Hematopoietic multipotent progenitor cell treated with erythropoietin and hydrocortisone succinate and interleukin-3 and kit ligand, for 15 days (in vitro differentiated cells): Measurements from ENCODE around the gene PACRG.

Experiments used
- DNase-seq: peaks from one replicate; pipeline ENCODE4 v3.0.0-alpha.2; 2015; ENCODE audit warnings: low spot score

Gene PACRG

GRCh38 chr6:162866656-162867055, 138.9 kb downstream of the PACRG start:
- DNase-seq: no peak

GRCh38 chr6:162868397-162868796, 140.6 kb downstream of the PACRG start:
- no peak for DNase-seq

- no peak for DNase-seq
Measured at GRCh38 chr6:162871966-162872365, 144.2 kb downstream of the PACRG start.

- DNase-seq: no peak
Measured at GRCh38 chr6:162873537-162873936, 145.8 kb downstream of the PACRG start.

GRCh38 chr6:162875070-162875469, 147.3 kb downstream of the PACRG start:
- no peak for DNase-seq

- no peak for DNase-seq
Measured at GRCh38 chr6:162882801-162883481, 155.2 kb downstream of the PACRG start.

GRCh38 chr6:162887981-162888689, 160.4 kb downstream of the PACRG start:
- no peak for DNase-seq

- no peak for DNase-seq
Measured at GRCh38 chr6:162889303-162889702, 161.5 kb downstream of the PACRG start.

GRCh38 chr6:162898011-162898410, 170.2 kb downstream of the PACRG start:
- DNase-seq: no peak

GRCh38 chr6:162899148-162899547, 171.4 kb downstream of the PACRG start:
- DNase-seq: no peak

- DNase-seq: no peak
Measured at GRCh38 chr6:162900503-162900902, 172.7 kb downstream of the PACRG start.

GRCh38 chr6:162904069-162904663, 176.4 kb downstream of the PACRG start:
- no peak for DNase-seq

- DNase-seq: no peak
Measured at GRCh38 chr6:162906479-162906878, 178.7 kb downstream of the PACRG start.

GRCh38 chr6:162907876-162908481, 180.2 kb downstream of the PACRG start:
- DNase-seq: peak; percentile 11

GRCh38 chr6:162913206-162913605, 185.4 kb downstream of the PACRG start:
- no peak for DNase-seq

GRCh38 chr6:162917506-162917905, 189.7 kb downstream of the PACRG start:
- no peak for DNase-seq

GRCh38 chr6:162921062-162921461, 193.3 kb downstream of the PACRG start:
- DNase-seq: no peak

GRCh38 chr6:162921510-162922040, 193.8 kb downstream of the PACRG start:
- no peak for DNase-seq

- no peak for DNase-seq
Measured at GRCh38 chr6:162922563-162923166, 194.9 kb downstream of the PACRG start.

- no peak for DNase-seq
Measured at GRCh38 chr6:162934844-162935243, 207.1 kb downstream of the PACRG start.

- DNase-seq: no peak
Measured at GRCh38 chr6:162940426-162940825, 212.7 kb downstream of the PACRG start.

- DNase-seq: no peak
Measured at GRCh38 chr6:162941128-162941527, 213.4 kb downstream of the PACRG start.
